NCI-H2227 treated with DMSO at 0.1 percent for 48 hours (cell line): ENCODE results near the gene PARP15.
"Not testable (repeated sequence)": the region's sequence is repeated elsewhere in the genome, so short reads cannot be mapped to it uniquely, and the experiment has no call there.

ENCODE experiments used
- DNase-seq: peaks from one replicate; lab custom pipeline; 2025; lab: John Stamatoyannopoulos, UW

PARP15 gene

GRCh38 chr3:122618614-122619013 lies 41.2 kb downstream of the PARP15 start:
- no peak for DNase-seq

GRCh38 chr3:122619040-122619439 lies 41.6 kb downstream of the PARP15 start:
- DNase-seq: no peak

GRCh38 chr3:122620399-122620798 lies 42.9 kb downstream of the PARP15 start:
- DNase-seq: no peak

DNA sequence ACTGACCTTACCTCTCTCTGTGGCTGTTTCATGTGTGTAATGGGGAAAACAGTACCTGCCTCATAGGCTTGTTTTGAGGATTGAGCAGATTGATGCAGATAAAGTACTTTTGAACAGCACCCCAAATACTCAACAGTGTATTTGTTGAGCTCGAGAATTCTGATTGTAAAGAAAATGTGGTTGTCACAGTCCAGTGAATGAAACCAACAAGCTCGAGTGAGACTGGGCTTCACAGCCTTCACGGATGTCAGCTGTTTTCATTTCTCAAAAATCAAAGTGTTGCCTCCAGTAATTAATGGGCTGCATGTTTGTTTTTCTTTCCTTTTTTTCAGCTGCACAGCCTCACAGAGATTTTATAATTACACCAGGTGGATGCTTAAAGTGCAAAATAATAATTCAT lies 43.7 kb downstream of the PARP15 start:
- DNase-seq: no peak

DNA sequence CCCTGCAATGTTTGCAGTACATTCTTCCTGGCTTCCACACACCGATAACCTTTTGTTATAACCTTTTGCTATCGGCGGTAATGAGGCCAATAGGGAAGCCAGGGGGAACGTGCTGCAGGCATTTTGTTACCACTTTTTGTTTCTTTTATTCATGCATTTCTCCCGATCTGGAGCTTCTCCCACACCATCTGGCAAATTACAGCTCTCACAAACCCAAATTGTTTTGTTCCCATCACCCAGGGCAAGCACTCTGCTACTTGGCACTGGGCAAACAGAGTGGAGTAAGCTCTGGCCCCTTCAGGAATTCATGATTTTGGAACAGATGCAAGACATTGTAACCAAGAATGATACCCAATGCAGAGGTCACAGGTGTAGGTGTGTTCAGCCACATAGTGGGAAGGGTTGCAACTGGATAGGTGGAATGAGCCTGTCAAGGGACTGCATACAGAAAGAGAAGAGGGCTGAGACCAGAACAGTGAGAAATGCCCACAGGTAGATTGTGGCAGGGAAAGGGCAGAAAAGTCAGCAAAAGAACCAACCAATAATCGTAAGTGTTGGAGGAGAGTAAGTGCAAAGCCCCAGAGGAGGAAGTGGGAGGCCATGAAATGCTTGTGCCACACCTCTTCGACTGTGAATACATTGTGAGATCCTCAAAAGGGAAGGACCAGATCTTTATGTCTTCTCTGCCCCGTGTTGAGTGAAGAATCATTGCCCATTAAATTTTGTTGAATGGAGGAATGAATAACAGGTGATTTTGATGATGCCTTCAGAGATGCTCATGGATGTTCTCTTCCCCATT lies 45.8 kb downstream of the PARP15 start:
- DNase-seq: no peak

- no peak for DNase-seq
These were observed 49.2 kb downstream of the PARP15 start for GRCh38 chr3:122626515-122627180.

DNA sequence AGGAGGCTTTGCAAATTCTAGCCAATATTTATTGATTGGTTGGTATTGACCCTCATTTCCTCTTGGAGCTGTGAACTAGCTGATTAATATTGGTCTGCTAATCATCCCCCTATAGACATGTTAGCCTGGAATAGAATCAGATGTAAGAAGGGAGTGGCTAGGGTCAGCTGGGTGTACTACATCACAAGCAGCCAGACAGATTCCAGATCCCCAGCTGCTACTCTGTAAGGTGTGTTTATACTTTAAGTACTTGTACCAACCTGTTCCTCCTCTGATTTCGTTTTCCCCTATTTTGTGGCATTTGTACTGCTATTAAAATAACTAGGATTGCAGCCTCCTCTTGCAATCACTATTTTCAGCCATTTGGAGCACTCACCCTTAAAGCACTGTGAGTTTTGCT lies 49.9 kb downstream of the PARP15 start:
- no peak for DNase-seq

DNA sequence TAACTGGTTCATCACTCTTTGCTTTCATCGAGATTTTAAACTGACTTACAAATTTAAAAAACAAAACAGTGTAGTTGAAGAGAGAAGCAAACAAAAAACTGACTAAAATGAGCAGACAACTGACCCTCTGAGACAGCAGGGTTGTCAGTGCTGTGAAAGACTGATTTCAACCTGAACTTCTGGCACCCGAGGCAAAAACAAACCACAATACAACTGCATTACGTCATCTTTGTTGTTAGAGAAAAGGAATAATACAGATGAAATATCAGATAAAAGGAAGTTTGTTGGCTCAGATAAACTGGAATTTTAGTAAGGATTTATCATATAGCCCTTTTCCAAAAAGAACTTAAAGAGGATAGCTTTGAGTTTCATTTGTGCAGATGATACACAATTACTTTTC lies 51.1 kb downstream of the PARP15 start:
- no peak for DNase-seq

- no peak for DNase-seq
These were observed 52.3 kb downstream of the PARP15 start for GRCh38 chr3:122629763-122630162.

DNA sequence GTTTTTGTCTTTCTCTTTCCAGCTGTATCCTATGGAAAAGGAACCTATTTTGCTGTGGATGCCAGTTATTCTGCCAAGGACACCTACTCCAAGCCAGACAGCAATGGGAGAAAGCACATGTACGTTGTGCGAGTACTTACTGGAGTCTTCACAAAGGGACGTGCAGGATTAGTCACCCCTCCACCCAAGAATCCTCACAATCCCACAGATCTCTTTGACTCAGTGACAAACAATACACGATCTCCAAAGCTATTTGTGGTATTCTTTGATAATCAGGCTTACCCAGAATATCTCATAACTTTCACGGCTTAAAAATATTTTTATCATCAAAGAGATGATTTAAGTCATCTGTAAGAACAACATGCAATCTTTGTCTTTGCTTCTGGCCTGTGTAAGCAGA lies 58.3 kb downstream of the PARP15 start:
- DNase-seq: no peak

- no peak for DNase-seq
These were observed 59.2 kb downstream of the PARP15 start for GRCh38 chr3:122636697-122637096.

- no peak for DNase-seq
These were observed 63.1 kb downstream of the PARP15 start for GRCh38 chr3:122640437-122640999.

DNA sequence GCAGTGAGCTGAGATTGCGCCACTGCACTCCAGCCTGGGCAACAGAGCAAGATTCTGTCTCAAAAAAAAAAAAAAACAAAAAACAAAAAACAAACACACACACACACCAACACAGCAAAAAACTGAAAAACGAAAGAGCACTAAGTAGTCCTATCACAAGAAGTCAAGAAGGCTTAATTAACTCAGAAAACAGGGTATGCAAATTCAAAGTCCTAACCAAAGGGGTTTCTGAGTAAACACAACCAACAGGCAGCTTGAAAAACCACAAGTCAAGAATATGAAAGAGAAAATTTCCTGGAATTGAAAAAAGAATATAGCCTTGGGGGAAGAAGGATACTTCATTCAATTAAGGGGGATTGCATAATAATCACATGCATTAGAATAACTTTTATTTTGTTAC lies 65.5 kb downstream of the PARP15 start:
- no peak for DNase-seq

DNA sequence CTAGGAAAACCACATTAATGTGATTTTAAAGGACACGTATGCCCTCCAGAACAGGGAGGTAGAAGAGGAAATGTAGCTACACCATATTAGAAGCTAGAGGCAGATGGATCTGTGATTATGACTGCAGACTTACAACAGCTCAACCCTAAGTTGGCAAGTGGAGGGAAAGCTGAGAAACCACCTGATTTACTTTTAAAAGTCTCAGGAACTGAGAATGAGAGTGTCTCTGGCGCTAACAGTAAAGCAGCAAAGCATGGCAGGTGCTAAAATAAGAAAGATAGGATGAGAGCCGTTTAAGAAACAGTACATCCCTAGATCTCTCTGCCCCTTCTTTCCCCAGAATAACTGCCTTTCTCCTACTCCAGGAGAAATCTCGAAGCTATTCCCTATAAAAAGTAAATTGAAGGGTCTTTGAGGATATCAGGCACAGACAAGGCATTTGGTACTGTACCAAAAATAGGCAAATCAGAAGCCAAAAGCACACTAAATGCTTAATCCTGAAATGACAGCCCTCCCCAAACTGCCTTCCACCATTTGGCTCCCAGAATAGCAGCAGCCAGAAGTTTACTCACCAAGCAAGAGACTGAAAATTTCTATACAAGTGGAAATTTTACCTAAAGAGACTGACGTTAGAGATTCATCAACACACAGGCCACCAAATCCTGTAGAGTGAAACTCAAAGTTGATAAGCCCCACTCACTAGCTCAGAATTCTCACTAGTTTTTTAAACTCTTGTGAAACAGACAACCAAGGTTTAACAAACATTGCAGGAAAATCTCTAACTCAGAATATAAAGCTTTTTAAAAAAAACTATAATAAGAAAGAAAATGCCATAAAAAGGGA lies 68.9 kb downstream of the PARP15 start:
- DNase-seq: no peak

- not testable (repeated sequence) for DNase-seq
These were observed 73.9 kb downstream of the PARP15 start for GRCh38 chr3:122651233-122651907.

DNA sequence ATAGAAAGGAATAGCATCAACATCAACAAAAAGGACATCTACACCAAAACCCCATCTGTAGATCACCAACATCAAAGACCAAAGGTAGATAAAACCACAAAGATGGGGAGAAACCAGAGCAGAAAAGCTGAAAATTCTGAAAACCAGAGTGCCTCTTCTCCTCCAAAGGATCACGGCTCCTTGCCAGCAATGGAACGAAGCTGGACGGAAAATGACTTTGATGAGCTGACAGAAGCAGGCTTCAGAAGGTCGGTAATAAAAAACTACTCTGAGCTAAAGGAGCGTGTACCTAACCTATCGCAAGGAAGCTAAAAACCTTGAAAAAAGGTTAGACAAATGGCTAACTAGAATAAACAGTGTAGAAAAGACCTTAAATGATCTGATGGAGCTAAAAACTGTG lies 74.5 kb downstream of the PARP15 start:
- not testable (repeated sequence) for DNase-seq

- DNase-seq: not testable (repeated sequence)
These were observed 80.9 kb downstream of the PARP15 start for GRCh38 chr3:122658336-122658735.

DNA sequence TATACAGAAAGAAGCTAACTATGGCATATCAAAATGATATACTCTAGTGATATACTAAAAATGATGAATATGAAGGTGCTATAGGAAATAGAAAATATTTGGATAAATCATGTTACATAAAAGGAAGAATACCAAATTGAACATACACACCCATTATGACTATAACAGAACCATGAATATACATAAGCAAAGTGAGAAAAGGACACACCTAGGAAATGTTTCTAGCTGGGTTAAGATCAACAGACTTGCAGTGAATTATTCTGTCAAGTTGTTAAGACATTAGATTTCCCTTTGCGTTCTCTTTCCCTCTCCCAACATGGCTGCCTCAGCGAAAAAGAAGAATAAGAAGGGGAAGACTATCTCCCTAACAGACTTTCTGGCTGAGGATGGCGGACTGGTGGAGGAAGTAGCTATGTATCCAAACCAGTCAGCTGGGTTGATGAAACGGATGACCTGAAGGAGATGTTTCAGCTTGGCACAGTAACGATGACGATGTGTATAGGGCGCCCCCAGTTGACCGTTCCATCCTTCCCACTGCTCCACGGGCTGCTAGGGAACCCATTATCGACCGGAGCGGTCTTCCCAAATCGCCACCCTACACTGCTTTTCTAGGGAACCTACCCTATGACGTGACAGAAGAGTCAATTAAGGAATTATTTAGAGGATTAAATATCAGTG lies 83.0 kb downstream of the PARP15 start:
- no peak for DNase-seq

GRCh38 chr3:122661633-122662032 lies 84.2 kb downstream of the PARP15 start:
- DNase-seq: no peak

DNA sequence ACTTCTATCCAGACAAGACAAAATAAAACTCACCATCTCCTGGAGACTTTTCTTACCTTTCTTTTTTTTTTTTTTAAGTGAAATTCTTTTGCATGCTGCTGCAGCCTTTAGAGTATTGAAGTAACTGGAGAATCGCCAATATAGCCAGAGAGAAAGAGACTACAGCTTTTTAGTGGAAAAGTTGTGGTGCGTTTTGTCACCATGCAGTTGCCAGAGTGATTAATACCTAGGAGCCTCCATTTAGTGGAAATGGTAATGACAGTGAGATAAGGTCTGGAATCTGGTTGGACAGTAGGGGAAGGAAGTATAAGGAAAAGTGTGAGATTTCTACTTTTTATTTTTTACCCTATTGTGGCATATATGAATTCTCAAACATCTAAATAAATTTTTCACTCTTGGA lies 85.1 kb downstream of the PARP15 start:
- no peak for DNase-seq

DNA sequence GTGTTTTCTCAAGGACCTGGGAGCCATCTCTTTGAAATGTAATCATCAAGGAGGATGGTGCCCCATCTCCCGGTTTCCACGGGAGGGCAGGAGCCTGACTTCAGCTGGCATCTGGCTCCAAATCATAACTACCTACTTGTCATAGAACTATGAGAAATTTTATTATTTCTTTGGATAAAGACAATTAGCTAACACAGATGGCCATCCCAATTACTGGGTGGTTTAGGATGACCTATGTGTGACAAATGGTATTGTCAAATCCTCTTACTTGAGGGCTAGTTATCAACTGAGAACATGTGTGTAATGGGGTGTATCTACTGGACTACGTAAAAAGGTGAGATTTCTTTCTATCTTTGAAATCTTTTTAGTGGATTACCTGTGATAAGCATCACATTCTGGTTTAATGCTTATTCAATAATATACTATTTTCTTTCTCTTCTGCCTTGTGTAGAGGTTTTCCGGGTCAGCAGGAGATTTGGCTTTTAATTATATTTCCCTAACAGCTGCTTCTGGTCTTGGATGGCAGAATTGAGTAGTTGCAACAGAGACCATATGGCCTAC lies 87.9 kb downstream of the PARP15 start:
- DNase-seq: peak; percentile 38
